HCT116 (cell line): ENCODE measurements around the gene GNB5.

Experiments used
- CTCF ChIP-seq, 3 experiments: fragments of 200-600 bp in 1 of 3; sonication (generic) in 1 of 3; IDR thresholded peaks in 2 of 3; conservative IDR thresholded peaks in 1 of 3; 2 replicates each; pipeline ENCODE4 v1.5.1; 2012 to 2017; ENCODE audit warnings: low read depth in 2 of 3, low read length in 2 of 3, antibody characterized with exemption in 1 of 3, borderline replicate concordance in 1 of 3, control low read depth in 1 of 3, mild to moderate bottlenecking in 1 of 3, mixed read lengths in 1 of 3, mixed run types in 1 of 3, moderate library complexity in 1 of 3; ENCODE audit not compliant: insufficient read depth in 1 of 3
- EZH2 ChIP-seq: fragments of 200-600 bp; sonication (generic); IDR thresholded peaks from 2 replicates; pipeline ENCODE4 v1.6.1; 2017; ENCODE audit warnings: antibody characterized with exemption, mixed run types
- FOSL1 ChIP-seq: IDR thresholded peaks from 2 replicates; pipeline ENCODE4 v1.6.1; 2012; ENCODE audit warnings: low read depth
- JUND ChIP-seq: IDR thresholded peaks from 2 replicates; pipeline ENCODE4 v1.6.1; 2012
- MAX ChIP-seq: IDR thresholded peaks from 2 replicates; pipeline ENCODE4 v1.6.1; 2012
- POLR2A ChIP-seq: IDR thresholded peaks from 2 replicates; pipeline ENCODE4 v1.7.0; 2011; ENCODE audit warnings: borderline replicate concordance; ENCODE audit not compliant: insufficient read depth, insufficient read length; ENCODE audit errors: extremely low read depth
- POLR2AphosphoS5 ChIP-seq: IDR thresholded peaks from 2 replicates; pipeline ENCODE4 v1.6.1; 2011; ENCODE audit warnings: mild to moderate bottlenecking, low read depth, low read length, moderate library complexity
- RAD21 ChIP-seq: IDR thresholded peaks from 2 replicates; pipeline ENCODE4 v1.6.1; 2012; ENCODE audit warnings: low read depth, mild to moderate bottlenecking
- REST ChIP-seq: IDR thresholded peaks from 2 replicates; pipeline ENCODE4 v1.6.1; 2012; ENCODE audit warnings: low read depth
- SIN3A ChIP-seq: IDR thresholded peaks from 2 replicates; pipeline ENCODE4 v1.6.1; 2012; ENCODE audit warnings: low read depth
- SRF ChIP-seq: IDR thresholded peaks from 2 replicates; pipeline ENCODE4 v1.6.1; 2012; ENCODE audit warnings: low read depth
- TCF7L2 ChIP-seq: IDR thresholded peaks from 2 replicates; pipeline ENCODE4 v1.7.0; 2011; ENCODE audit warnings: borderline replicate concordance, inconsistent platforms; ENCODE audit not compliant: insufficient read depth, insufficient read length; ENCODE audit errors: extremely low read depth
- ZFX ChIP-seq: fragments of 450-650 bp; IDR thresholded peaks from 2 replicates; pipeline ENCODE4 v1.6.1; 2017
- ZNF274 ChIP-seq: fragments of 200-500 bp; sonication (Bioruptor generic); IDR thresholded peaks from 2 replicates; pipeline ENCODE4 v1.6.1; 2014; ENCODE audit warnings: mild to moderate bottlenecking, low read depth, low read length, inconsistent platforms

GRCh38 chr15:52161406-52161966 lies 29.7 kb downstream of the GNB5 start:
- TF ChIP-seq CTCF (IDR thresholded peaks at IDR 0.05 in 2 of 3, conservative IDR thresholded peaks at IDR 0.05 in 1 of 3; ENCODE audit: borderline replicate concordance in 1 of 3, insufficient read depth in 1 of 3, low read depth in 2 of 3, low read length in 2 of 3) (no peak), POLR2A (no peak), MAX (no peak), JUND (no peak), RAD21 (no peak), POLR2AphosphoS5 (no peak), EZH2 (no peak), TCF7L2 (no peak), FOSL1 (no peak), SIN3A (no peak), ZFX (no peak), REST (no peak), SRF (no peak), ZNF274 (no peak)
